ENCODE measurements around the gene ASS1. TPM values are rescaled to one million over a fixed set of nuclear protein-coding genes. Genes with fewer than 3 reads are reported as not detected.

Gene ASS1
- total RNA-seq, 1 experiment from 2014 or later: 83.0 TPM

DNA sequence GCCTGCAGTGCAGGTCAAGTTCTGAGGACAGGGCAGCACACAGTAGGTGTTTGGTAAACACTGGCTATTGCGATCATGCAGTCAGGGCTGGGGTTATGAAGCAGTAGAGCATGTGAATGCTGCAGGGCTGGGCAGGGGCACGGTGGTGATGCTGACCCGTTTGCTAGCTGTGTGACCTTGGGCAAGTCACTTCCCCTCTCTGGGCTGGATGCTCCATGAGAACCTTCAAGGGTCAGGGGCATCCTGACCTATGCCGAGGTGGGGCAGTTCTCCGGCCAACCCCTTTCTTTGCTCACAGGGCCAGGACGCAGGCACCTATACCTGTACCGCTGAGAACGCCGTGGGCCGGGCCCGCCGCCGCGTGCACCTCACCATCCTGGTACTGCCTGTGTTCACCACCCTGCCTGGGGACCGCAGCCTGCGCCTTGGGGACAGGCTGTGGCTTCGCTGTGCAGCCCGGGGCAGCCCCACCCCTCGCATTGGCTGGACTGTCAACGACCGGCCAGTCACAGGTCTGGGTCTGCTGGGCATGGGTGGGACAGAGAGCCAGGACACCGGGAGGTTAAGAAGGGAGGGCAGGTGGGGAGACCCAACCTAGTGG lies 39.0 kb upstream of the ASS1 start:
- no peak for ATAC-seq
- H3K4me3 ChIP-seq (ENCODE audit: low read length): no peak overlapping the region
- no peak overlapping the region for H3K27ac ChIP-seq (ENCODE audit: low read length)
- no peaks in the 10 kb centered on the region for H4K20me1 ChIP-seq (ENCODE audit: low read length)
- peaks cover 10% of the 10 kb centered on the region; the same call in 1 of the 2 replicates for H3K4me1 ChIP-seq (ENCODE audit: insufficient read depth, low read length)
- no peaks in the 10 kb centered on the region for H3K36me3 ChIP-seq (ENCODE audit: low read depth, low read length)
- TF ChIP-seq EZH2 (IDR thresholded peaks at IDR 0.05; ENCODE audit: low read length, unreplicated experiment) (no peak), EZH2phosphoT487 (IDR thresholded peaks at IDR 0.05; ENCODE audit: borderline replicate concordance, low read length) (no peak), CTCF (conservative IDR thresholded peaks at IDR 0.05; ENCODE audit: low read depth, low read length) (no peak)
- BruUV-seq (replicated peaks): no TSS peak
- DNase-seq: no peak
- H3K9me3 ChIP-seq (ENCODE audit: low read length): no peaks in the 10 kb centered on the region
- H3K27me3 ChIP-seq (ENCODE audit: low read length): no peaks in the 10 kb centered on the region
- no peaks in the 10 kb centered on the region for H3F3A ChIP-seq (ENCODE audit: low read length, unreplicated experiment)
- H3K4me2 ChIP-seq (ENCODE audit: low read length): no peak overlapping the region
- no peak overlapping the region for H3K9ac ChIP-seq (ENCODE audit: low read length)
- POLR2A ChIA-PET (ENCODE audit: unreplicated experiment): no interaction called here
- no peaks in the 10 kb centered on the region for H3K79me2 ChIP-seq (ENCODE audit: low read length)
- CTCF ChIA-PET: no interaction called here
- H2AFZ ChIP-seq (ENCODE audit: low read length): no peak overlapping the region
- no peaks in the 10 kb centered on the region for H3K9me2 ChIP-seq (replicated peaks; ENCODE audit: low read length)
- intact Hi-C loops (cut with micrococcal nuclease): no loop called here

DNA sequence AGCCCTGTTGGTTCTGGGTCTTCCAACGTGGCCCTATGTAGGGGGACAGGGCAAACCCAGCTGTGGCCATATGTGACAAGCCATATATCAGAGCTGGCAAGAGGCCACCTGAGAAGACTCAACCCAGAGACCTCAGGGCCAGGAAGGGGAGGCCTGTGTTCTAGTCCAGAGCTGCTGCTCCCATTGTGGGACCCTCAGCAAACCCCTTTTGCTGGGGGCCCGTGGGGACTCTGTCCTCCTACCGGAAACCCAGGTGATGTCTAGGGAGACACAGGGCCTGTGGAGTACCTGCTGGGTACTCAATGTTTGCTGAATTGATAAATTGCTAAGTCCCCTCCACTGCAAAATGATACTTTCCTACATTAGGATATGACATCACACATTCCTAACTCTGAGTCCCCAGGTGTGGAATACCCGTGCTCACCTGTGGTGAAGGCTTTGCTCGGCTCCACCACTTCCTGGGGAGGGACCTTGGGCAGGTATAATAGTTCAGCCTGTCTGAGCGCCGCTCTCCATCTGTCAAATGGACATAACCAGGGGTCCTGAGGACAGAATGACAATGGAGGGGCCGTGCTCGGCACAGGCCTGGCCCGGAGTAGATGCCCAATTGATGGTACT lies 38.4 kb upstream of the ASS1 start:
- no peak overlapping the region for H3K4me2 ChIP-seq (ENCODE audit: low read length)
- H3K27me3 ChIP-seq (ENCODE audit: low read length): no peaks in the 10 kb centered on the region
- H3K36me3 ChIP-seq (ENCODE audit: low read depth, low read length): no peaks in the 10 kb centered on the region
- BruUV-seq (replicated peaks): no TSS peak
- H3K9me2 ChIP-seq (replicated peaks; ENCODE audit: low read length): no peaks in the 10 kb centered on the region
- intact Hi-C loops (cut with micrococcal nuclease): no loop called here
- no peak overlapping the region for H3K4me3 ChIP-seq (ENCODE audit: low read length)
- H3K4me1 ChIP-seq (ENCODE audit: insufficient read depth, low read length): peaks cover 10% of the 10 kb centered on the region; the same call in 1 of the 2 replicates
- no peaks in the 10 kb centered on the region for H3F3A ChIP-seq (ENCODE audit: low read length, unreplicated experiment)
- H3K79me2 ChIP-seq (ENCODE audit: low read length): no peaks in the 10 kb centered on the region
- no peaks in the 10 kb centered on the region for H4K20me1 ChIP-seq (ENCODE audit: low read length)
- DNase-seq (peak; percentile 5), ATAC-seq (no peak)
- no peak overlapping the region for H2AFZ ChIP-seq (ENCODE audit: low read length)
- CTCF ChIA-PET: no interaction called here
- TF ChIP-seq EZH2 (IDR thresholded peaks at IDR 0.05; ENCODE audit: low read length, unreplicated experiment) (no peak), CTCF (conservative IDR thresholded peaks at IDR 0.05; ENCODE audit: low read depth, low read length) (no peak), EZH2phosphoT487 (IDR thresholded peaks at IDR 0.05; ENCODE audit: borderline replicate concordance, low read length) (no peak)
- no peak overlapping the region for H3K27ac ChIP-seq (ENCODE audit: low read length)
- no peaks in the 10 kb centered on the region for H3K9me3 ChIP-seq (ENCODE audit: low read length)
- no peak overlapping the region for H3K9ac ChIP-seq (ENCODE audit: low read length)
- POLR2A ChIA-PET (ENCODE audit: unreplicated experiment): no interaction called here
